Panc1 (cell line): ENCODE results near the gene PLCH1. TPM values are rescaled to one million over a fixed set of nuclear protein-coding genes. Genes with fewer than 3 reads are reported as not detected.

Experiments used
- ATAC-seq: fragments of 200-7000 bp; cut with Tn5 transposase; 2 replicates; pipeline ENCODE4 v1.9.1; 2020; ENCODE audit warnings: mild to moderate bottlenecking, moderate library complexity
- BruUV-seq: library from RNA; stranded (reverse); fragments of 400-500 nt; replicated peaks from 2 replicates; lab custom pipeline; 2021; lab: Mats Ljungman, UMichigan
- CTCF ChIA-PET: fragments of 300-600 bp; sonication (Branson Sonifier 250); formaldehyde crosslinking; loops from one replicate; lab custom pipeline; 2022; ENCODE audit warnings: antibody characterized with exemption; lab: Charles Lee
- POLR2A ChIA-PET: fragments of 300-600 bp; sonication (Branson Sonifier 250); formaldehyde crosslinking; loops from one replicate; lab custom pipeline; 2022; ENCODE audit warnings: antibody characterized with exemption; lab: Charles Lee
- DNase-seq: peaks from one replicate; pipeline ENCODE4 v3.0.0-alpha.2; 2010; ENCODE audit warnings: low read depth, low spot score
- H3K27ac ChIP-seq: 2 replicates; pipeline ENCODE4 v1.5.1; 2011; ENCODE audit warnings: mild to moderate bottlenecking, low read length, inconsistent platforms
- H3K27me3 ChIP-seq: fragments of 200-500 bp; sonication (Bioruptor generic); 2 replicates; pipeline ENCODE4 v1.6.0; 2014; ENCODE audit warnings: low read length, inconsistent platforms; ENCODE audit not compliant: control insufficient read depth, insufficient read depth
- H3K36me3 ChIP-seq: fragments of 200-500 bp; sonication (Bioruptor generic); 2 replicates; pipeline ENCODE4 v1.5.1; 2014; ENCODE audit warnings: inconsistent platforms, mild to moderate bottlenecking, low read length, moderate library complexity; ENCODE audit not compliant: control insufficient read depth, insufficient read depth
- H3K4me1 ChIP-seq: 2 replicates; pipeline ENCODE4 v1.5.1; 2011; ENCODE audit warnings: inconsistent platforms, mild to moderate bottlenecking, low read length, moderate library complexity; ENCODE audit not compliant: control insufficient read depth, insufficient read depth
- H3K4me3 ChIP-seq, 2 experiments: 2 replicates each; pipeline ENCODE4 v1.5.1; 2011 to 2012; ENCODE audit warnings: low read depth in 2 of 2, low read length in 2 of 2, mild to moderate bottlenecking in 2 of 2, inconsistent platforms in 1 of 2, moderate library complexity in 1 of 2
- H3K9me3 ChIP-seq: fragments of 200-500 bp; sonication (Bioruptor generic); 2 replicates; pipeline ENCODE4 v1.5.1; 2014; ENCODE audit warnings: low read depth, mild to moderate bottlenecking, inconsistent platforms, low read length, moderate library complexity; ENCODE audit not compliant: control insufficient read depth, insufficient read depth
- CTCF ChIP-seq: fragments of 450-650 bp; IDR thresholded peaks from 2 replicates; pipeline ENCODE4 v1.5.1; 2017; ENCODE audit warnings: mild to moderate bottlenecking
- POLR2AphosphoS5 ChIP-seq: IDR thresholded peaks from 2 replicates; pipeline ENCODE4 v1.6.1; 2012; ENCODE audit warnings: mild to moderate bottlenecking, low read depth, low read length, moderate library complexity
- REST ChIP-seq, 2 experiments: IDR thresholded peaks; 2 replicates each; pipeline ENCODE4 v1.6.1; 2011 to 2012; ENCODE audit warnings: low read depth in 2 of 2, control low read depth in 1 of 2, low read length in 1 of 2, mild to moderate bottlenecking in 1 of 2, moderate library complexity in 1 of 2; ENCODE audit not compliant: insufficient read depth in 1 of 2
- SIN3A ChIP-seq: IDR thresholded peaks from 2 replicates; pipeline ENCODE4 v1.6.1; 2012; ENCODE audit warnings: low read depth, mild to moderate bottlenecking, low read length, moderate library complexity, borderline replicate concordance; ENCODE audit not compliant: insufficient read depth
- TCF7L2 ChIP-seq: IDR thresholded peaks from 2 replicates; pipeline ENCODE4 v1.6.1; 2011; ENCODE audit warnings: mild to moderate bottlenecking, low read depth, low read length, inconsistent platforms
- in situ Hi-C: cut with HindIII; loops from 2 replicates; pipeline ENCODE4 v1.10.0; 2016; ENCODE audit warnings: low sequenced_read_pairs, low pct_unique_long_range_greater_than_20kb
- intact Hi-C: fragments of 100-400 bp; cut with micrococcal nuclease; formaldehyde crosslinking; loops from one replicate; pipeline ENCODE4 v1.10.0; 2022; ENCODE audit not compliant: unreplicated experiment
- total RNA-seq: library from RNA; stranded (reverse); gene quantifications from one replicate; pipeline ENCODE4 v1.2.1, GENCODE V29; 2021; ENCODE audit not compliant: unreplicated experiment

The PLCH1 gene
- total RNA-seq, 1 experiment from 2014 or later = 0.03 TPM

- Histone ChIP-seq H3K27ac (no peak overlapping the region), H3K9me3 (no peaks in the 10 kb centered on the region), H3K4me3 (no peak overlapping the region), H3K36me3 (no peaks in the 10 kb centered on the region), H3K4me1 (no peaks in the 10 kb centered on the region), H3K27me3 (no peaks in the 10 kb centered on the region)
- no peak for TF ChIP-seq REST (IDR thresholded peaks at IDR 0.05; ENCODE audit: insufficient read depth in 1 of 2, low read depth in 2 of 2, low read length in 1 of 2)
- TF ChIP-seq TCF7L2 = no peak
- TF ChIP-seq CTCF = no peak
- no peak for TF ChIP-seq SIN3A
- no peak for TF ChIP-seq POLR2AphosphoS5
- ChIA-PET POLR2A (no interaction called here), CTCF (no interaction called here)
- no peak for DNase-seq
- intact Hi-C loops (no loop called here), in situ Hi-C loops (no loop called here)
- BruUV-seq = no TSS peak
- ATAC-seq = no peak
Observed at GRCh38 chr3:155791190-155791589, 46.3 kb upstream of the PLCH1 start.

GRCh38 chr3:155790272-155790925 lies 45.5 kb upstream of the PLCH1 start:
- H3K4me3 ChIP-seq = no peak overlapping the region
- ChIA-PET CTCF (no interaction called here), POLR2A (no interaction called here)
- H3K9me3 ChIP-seq = no peaks in the 10 kb centered on the region
- H3K36me3 ChIP-seq = no peaks in the 10 kb centered on the region
- TF ChIP-seq POLR2AphosphoS5 = no peak
- TF ChIP-seq REST (IDR thresholded peaks at IDR 0.05; ENCODE audit: insufficient read depth in 1 of 2, low read depth in 2 of 2, low read length in 1 of 2) = no peak
- no peak for TF ChIP-seq CTCF
- no peak for TF ChIP-seq TCF7L2
- TF ChIP-seq SIN3A = no peak
- BruUV-seq = no TSS peak
- DNase-seq = no peak
- no peak overlapping the region for H3K27ac ChIP-seq
- ATAC-seq = no peak
- intact Hi-C loops (no loop called here), in situ Hi-C loops (no loop called here)
- H3K27me3 ChIP-seq = no peaks in the 10 kb centered on the region
- no peaks in the 10 kb centered on the region for H3K4me1 ChIP-seq
